Astrocyte of the spinal cord (primary cell): ENCODE measurements around the gene CALCOCO1.

Source experiments
- DNase-seq: peaks from one replicate; pipeline ENCODE4 v3.0.0; 2011; ENCODE audit warnings: low read depth, low spot score
- H3K4me3 ChIP-seq: 2 replicates; pipeline ENCODE4 v1.5.1; 2011; ENCODE audit warnings: low read depth, mild to moderate bottlenecking, low read length, moderate library complexity
- CTCF ChIP-seq: IDR thresholded peaks from 2 replicates; pipeline ENCODE4 v1.5.1; 2012; ENCODE audit warnings: low read depth, mild to moderate bottlenecking, low read length, inconsistent platforms
- in situ Hi-C: cut with HindIII; loops from 2 replicates; pipeline ENCODE4 v1.10.0; 2017; ENCODE audit warnings: low sequenced_read_pairs

The CALCOCO1 gene

GRCh38 chr12:53674977-53675700 lies 52.1 kb downstream of the CALCOCO1 start:
- in situ Hi-C loops: loop anchor here (10.0 kb wide), 1 partner anchor 50 kb away; the partner anchor contains the start of gene ATF7
- peak overlapping the region; percentile 67 for H3K4me3 ChIP-seq
- no peak for DNase-seq
- TF ChIP-seq CTCF: no peak

GRCh38 chr12:53670971-53671370 lies 56.3 kb downstream of the CALCOCO1 start:
- TF ChIP-seq CTCF: no peak
- no peak overlapping the region for H3K4me3 ChIP-seq
- no peak for DNase-seq
- in situ Hi-C loops: loop anchor here (10.0 kb wide), 1 partner anchor 46 kb away; the partner anchor contains the start of gene ATF7

GRCh38 chr12:53670308-53670707 lies 56.9 kb downstream of the CALCOCO1 start:
- in situ Hi-C loops: loop anchor here (10.0 kb wide), 1 partner anchor 46 kb away; the partner anchor contains the start of gene ATF7
- no peak for TF ChIP-seq CTCF
- DNase-seq: no peak
- no peak overlapping the region for H3K4me3 ChIP-seq

- in situ Hi-C loops: no loop called here
Observed at GRCh38 chr12:53667080-53667479, 60.2 kb downstream of the CALCOCO1 start.

GRCh38 chr12:53664936-53665335 lies 62.3 kb downstream of the CALCOCO1 start:
- in situ Hi-C loops: no loop called here
- no peak overlapping the region for H3K4me3 ChIP-seq
- no peak for DNase-seq
- no peak for TF ChIP-seq CTCF

More at GRCh38 chr12:53667080-53667479, 60.2 kb downstream of the CALCOCO1 start:
- no peak for TF ChIP-seq CTCF
- no peak for DNase-seq
- H3K4me3 ChIP-seq: no peak overlapping the region

GRCh38 chr12:53664191-53664590 lies 63.1 kb downstream of the CALCOCO1 start:
- TF ChIP-seq CTCF: no peak

More at GRCh38 chr12:53664191-53664590, 63.1 kb downstream of the CALCOCO1 start:
- in situ Hi-C loops: no loop called here
- no peak overlapping the region for H3K4me3 ChIP-seq
- no peak for DNase-seq
